Measurements from ENCODE around the gene ELK3. TPM values are rescaled to one million over a fixed set of nuclear protein-coding genes. Genes with fewer than 3 reads are reported as not detected.

Gene ELK3
- polyA plus RNA-seq, 1 of the 3 experiments (the other 2 are of a cell fraction): 33.8 TPM

GRCh38 chr12:96297504-96297903 lies 103.3 kb downstream of the ELK3 start:
- H3K9me3 ChIP-seq: no peaks in the 10 kb centered on the region
- 96% methylated on average over 4 of the region's 4 CpGs for WGBS (ENCODE audit: low lambda C conversion rate)

More at GRCh38 chr12:96297504-96297903, 103.3 kb downstream of the ELK3 start:
- Histone ChIP-seq H3K4me2 (no peak overlapping the region), H3K79me2 (ENCODE audit: insufficient read depth) (peaks cover 30% of the 10 kb centered on the region), H3K4me1 (ENCODE audit: control insufficient read depth in 1 of 2, insufficient read depth in 2 of 2, low read depth in 1 of 2, low read length in 1 of 2) (peaks cover 0 to 2% of the 10 kb centered on the region in 2 experiments; a peak in 2 of 4 replicates), H3K9me2 (no peaks in the 10 kb centered on the region), H3K27me3 (ENCODE audit: insufficient read depth) (no peaks in the 10 kb centered on the region), H3K27ac (ENCODE audit: low read depth in 2 of 2, low read length in 1 of 2) (no peak overlapping the region), H3K9ac (no peak overlapping the region), H2AFZ (ENCODE audit: low read depth) (no peak overlapping the region), H3F3A (replicated peaks; ENCODE audit: insufficient read depth) (peaks cover 40% of the 10 kb centered on the region), H3K36me3 (replicated peaks in 1 of 2; ENCODE audit: control insufficient read depth in 1 of 2, insufficient read depth in 2 of 2, low read length in 1 of 2) (peaks cover 36 to 86% of the 10 kb centered on the region in 2 experiments), H3K4me3 (ENCODE audit: low read depth in 2 of 2, low read length in 1 of 2) (no peak overlapping the region), H4K20me1 (ENCODE audit: insufficient read depth) (no peaks in the 10 kb centered on the region)
- CTCF ChIA-PET: no interaction called here
- POLR2A ChIA-PET: no interaction called here
- no peak for DNase-seq
- TF ChIP-seq MAX (IDR thresholded peaks at IDR 0.05; ENCODE audit: low read depth): no peak
- no peak for TF ChIP-seq PBX3 (IDR thresholded peaks at IDR 0.05)
- no peak for TF ChIP-seq NRF1 (IDR thresholded peaks at IDR 0.05; ENCODE audit: low read depth, low read length)
- no peak for TF ChIP-seq ELF1 (IDR thresholded peaks at IDR 0.05)
- TF ChIP-seq ZBTB33 (IDR thresholded peaks at IDR 0.05; ENCODE audit: borderline replicate concordance, low read depth): no peak
- TF ChIP-seq RCOR1 (IDR thresholded peaks at IDR 0.05; ENCODE audit: low read length): no peak
- TF ChIP-seq CTCF (IDR thresholded peaks at IDR 0.05): no peak
- TF ChIP-seq FOSL2 (IDR thresholded peaks at IDR 0.05; ENCODE audit: borderline replicate concordance, low read depth): no peak
- no peak for TF ChIP-seq YY1 (IDR thresholded peaks at IDR 0.05; ENCODE audit: low read depth)
- TF ChIP-seq RAD21 (IDR thresholded peaks at IDR 0.05; ENCODE audit: low read length): no peak
- TF ChIP-seq SMC3 (IDR thresholded peaks at IDR 0.05; ENCODE audit: low read depth, low read length): no peak

Data from SK-N-SH (cell line).